ENCODE measurements around the gene TACR1.
"Not testable (repeated sequence)": the region's sequence is repeated elsewhere in the genome, so short reads cannot be mapped to it uniquely, and the experiment has no call there.

The TACR1 gene

DNA sequence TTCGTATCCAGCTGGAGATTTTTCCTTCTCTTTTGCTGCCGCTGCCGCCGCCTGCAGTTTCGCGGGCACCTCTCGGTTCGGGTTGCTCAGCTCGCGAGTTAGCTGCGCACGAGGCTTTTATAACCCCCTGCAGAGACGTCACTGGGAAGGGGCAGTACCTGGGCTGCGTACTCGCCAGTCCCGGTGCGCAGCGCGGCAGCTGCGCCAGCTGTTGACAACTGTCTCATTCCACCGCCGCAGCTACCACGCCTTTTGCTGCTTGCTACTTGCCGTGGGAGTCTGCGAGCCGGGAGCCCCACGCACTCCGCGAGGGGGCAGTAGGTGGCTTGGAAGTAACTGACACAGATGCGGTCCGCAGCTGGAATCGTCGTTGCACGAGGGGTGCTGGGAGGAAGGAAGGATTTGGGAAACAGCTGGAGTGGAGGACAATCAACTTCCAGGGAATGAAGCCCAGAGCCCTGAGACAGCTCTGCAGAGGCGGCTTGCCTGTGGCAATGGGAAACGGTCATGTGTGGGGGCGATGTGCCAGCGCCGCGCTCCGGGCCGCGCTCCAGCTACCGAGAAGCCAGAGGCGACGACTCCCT lies at the start of gene TACR1:
Gene TACR1, minus strand, starts transcription at position 93 of the 584 bp plus-strand sequence. CDS start 586 bp downstream, outside the sequence.
- DNase-seq: peak; percentile 34

DNA sequence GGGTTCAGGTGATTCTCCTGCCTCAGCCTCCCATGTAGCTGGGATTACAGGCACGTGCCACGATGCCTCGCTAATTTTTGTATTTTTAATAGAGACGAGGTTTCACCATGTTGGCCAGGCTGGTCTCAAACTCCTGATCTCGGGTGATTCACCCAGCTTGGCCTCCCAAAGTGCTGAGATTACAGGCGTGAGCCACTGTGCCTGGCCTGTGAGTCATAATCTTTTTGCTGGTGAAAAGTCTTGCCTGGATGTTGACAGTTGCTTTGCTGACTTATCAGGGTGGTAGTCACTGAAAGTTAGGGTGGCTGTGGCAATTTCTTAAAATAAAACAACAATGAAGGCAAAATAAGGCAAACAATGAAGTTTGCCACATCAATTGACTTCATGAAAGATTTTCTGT lies 49.3 kb upstream of the TACR1 start:
- peak; percentile 54 for DNase-seq

DNA sequence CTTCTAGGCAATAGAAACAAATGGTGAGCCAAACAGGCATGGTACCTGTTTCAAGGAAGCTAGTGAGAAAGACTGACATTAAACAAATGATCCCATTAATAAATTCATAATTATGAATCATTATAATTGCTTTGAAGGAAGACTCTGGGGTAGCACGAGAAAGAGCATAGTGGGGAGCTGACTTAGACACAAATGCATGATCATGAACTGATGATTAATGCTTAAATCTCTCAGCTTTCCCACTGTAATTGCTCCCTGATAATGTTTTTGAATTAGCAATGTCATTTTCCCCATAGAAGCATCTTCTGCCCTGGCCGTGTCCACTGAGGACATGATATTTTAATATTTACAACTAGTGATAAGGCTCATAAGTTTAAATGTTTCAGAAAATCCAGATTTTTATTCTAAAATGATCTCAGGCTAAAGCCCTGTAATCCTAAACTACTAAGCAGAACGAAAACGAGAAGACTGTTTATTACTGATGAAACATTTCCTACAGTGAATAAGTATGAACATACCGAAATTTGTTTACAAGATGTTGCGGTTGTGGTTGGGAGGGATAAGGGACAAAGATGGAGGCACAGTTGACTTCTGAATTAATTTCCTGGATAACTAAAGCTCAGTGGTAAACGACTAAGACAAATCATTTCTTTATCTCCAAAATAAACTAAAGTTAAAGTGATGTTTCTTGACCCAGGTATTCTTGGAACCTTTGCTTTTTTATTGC lies 47.3 kb upstream of the TACR1 start:
- no peak for DNase-seq

DNA sequence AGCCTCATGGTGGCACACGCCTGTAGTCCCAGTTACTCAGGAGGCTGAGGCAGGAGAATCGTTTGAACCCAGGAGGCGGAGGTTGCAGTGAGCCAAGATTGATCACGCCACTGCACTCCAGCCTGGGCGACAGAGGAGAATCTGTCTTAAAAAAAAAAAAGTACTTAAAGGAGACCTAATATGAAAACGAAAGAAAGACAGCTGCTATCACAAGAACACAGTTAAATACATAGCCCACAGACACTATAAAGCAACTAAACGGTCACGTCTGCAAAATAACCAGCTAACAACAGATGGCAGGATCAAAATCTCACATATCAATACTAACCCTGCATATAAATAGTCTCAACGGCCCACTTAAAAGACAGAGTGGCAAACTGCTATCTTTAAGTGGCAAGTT lies 43.9 kb upstream of the TACR1 start:
- no peak for DNase-seq

- DNase-seq: peak; percentile 15
These were observed 42.4 kb upstream of the TACR1 start for GRCh38 chr2:75241696-75242095.

DNA sequence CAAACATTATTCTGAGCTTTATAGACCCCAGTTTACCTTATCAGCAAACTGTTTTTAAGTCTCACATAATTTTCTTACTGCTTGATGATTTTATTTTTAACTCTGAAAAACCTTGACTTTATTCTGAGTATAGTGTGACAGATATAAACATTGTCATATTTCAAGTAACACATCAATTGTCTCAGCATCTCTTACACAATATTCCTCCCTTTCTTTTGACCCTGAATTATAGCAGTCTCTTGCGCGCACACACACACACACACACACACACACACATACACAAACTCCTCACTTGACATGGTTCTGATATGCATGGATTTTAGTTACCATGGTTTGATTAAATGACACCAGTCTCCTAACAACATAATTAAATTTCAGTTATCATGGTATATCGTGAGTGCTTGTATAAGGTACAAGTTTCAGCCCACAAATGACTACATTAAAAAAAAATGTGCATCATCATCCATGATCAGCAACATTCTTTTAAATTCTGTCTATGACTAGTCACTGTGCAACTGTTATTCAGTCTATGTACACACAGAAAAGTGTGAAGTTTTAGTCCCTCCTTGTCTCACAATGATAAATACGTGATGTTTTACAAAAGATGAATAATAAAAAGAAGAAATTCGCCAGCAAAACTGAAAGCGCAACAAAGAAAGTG lies 39.5 kb upstream of the TACR1 start:
- peak; percentile 66 for DNase-seq

GRCh38 chr2:75237296-75237695 lies 38.0 kb upstream of the TACR1 start:
- DNase-seq: no peak

GRCh38 chr2:75233965-75234364 lies 34.6 kb upstream of the TACR1 start:
- no peak for DNase-seq

GRCh38 chr2:75226617-75227016 lies 27.3 kb upstream of the TACR1 start:
- no peak for DNase-seq

- no peak for DNase-seq
These were observed 26.8 kb upstream of the TACR1 start for GRCh38 chr2:75226099-75226498.

- DNase-seq: no peak
These were observed 25.3 kb upstream of the TACR1 start for GRCh38 chr2:75224636-75225094.

DNA sequence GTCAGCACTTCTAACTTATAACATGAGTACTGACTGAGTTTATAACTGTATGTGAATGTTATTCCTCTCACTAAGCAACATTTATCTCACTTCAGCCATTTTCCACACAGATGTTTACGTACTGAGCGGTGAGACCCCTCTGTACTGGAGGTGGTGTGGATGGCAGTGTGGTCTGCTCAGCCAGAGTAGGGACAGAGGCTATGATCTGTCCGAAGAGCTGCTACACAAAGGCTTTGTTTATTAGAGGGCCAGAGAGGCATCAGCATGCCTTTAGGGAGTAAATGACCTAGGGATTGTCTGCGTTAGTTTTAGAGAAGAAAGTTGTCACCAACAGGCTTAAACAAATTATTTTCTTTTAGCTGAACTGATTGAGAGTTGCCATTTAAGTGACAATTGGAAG lies 23.2 kb upstream of the TACR1 start:
- DNase-seq: no peak

- peak; percentile 62 for DNase-seq
These were observed 22.5 kb upstream of the TACR1 start for GRCh38 chr2:75221862-75222261.

DNA sequence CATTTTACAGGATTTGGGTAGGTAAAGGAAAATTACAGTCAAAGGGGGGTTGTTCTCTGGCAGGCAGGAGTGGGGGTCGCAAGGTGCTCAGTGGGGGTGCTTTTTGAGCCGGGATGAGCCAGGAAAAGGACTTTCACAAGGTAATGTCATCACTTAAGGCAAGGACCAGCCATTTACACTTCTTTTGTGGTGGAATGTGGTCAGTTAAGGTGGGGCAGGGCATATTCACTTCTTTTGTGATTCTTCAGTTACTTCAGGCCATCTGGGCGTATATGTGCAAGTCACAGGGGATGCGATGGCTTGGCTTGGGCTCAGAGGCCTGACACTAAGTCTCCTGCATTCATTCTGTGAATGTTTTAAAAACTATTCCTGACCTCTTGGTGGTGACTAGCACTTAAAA lies 19.9 kb upstream of the TACR1 start:
- not testable (repeated sequence) for DNase-seq

- no peak for DNase-seq
These were observed 12.0 kb upstream of the TACR1 start for GRCh38 chr2:75211266-75211770.

DNA sequence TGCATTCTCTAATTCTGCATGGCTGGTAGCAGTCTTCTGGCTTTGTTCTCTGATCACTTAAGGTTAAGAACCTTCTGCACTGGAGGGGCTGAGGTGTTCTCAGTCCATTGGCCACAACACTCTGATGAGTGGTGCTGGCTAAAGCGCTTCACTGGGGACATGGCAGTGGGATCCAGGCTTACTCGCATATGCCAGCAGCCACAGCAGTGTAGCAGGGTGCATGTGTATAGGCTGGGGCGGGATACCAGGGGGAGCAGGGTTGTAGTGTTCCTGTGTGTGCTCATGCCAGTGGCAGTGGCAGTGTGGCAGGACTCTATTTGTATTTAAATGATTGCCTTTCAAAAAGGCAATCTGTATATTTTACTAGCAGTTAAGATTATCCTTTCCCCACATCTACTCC lies 11.1 kb upstream of the TACR1 start:
- no peak for DNase-seq

GRCh38 chr2:75208738-75209137 lies 9.4 kb upstream of the TACR1 start:
- no peak for DNase-seq

DNA sequence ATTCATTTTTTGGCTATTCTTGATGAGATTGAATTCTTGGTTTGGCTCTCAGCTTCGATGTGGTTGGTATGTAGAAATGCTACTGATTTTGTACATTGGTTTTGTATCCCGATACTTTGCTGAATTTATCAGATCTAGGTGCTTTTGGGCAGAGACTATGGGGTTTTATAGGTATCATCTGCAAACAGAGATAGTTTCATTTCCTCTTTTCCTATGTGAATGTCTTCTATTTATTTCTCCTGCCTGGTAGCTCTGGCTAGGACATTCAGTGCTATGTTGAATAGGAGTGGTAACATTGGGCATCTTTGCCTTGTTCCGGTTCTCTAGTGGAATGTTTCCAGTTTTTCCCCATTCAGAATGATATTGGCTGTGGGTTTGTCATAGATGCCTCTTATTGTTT lies 5.5 kb upstream of the TACR1 start:
- DNase-seq: no peak

DNA sequence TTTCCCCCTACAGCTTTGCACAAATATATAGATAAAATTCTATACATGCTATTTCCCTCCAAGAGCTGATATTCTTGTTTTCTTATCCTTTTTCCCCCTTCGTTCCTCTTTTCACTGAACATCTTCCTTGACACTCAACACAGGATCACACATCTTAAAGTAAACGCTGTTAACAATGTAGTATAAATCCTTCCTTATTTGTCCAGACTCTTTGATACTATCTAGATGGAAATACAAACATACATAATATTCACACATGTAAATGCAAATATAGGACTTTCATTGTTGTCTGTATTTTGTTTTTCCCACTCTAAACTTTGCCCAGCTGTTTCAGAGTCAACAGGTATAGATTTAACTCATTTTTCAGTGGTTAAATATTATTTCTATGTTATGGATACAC lies 3.0 kb upstream of the TACR1 start:
- no peak for DNase-seq

GRCh38 chr2:75200140-75201096 lies 1.1 kb upstream of the TACR1 start:
- DNase-seq: no peak

- DNase-seq: no peak
These were observed 4.1 kb downstream of the TACR1 start for GRCh38 chr2:75195076-75195691.

- no peak for DNase-seq
These were observed 5.0 kb downstream of the TACR1 start for GRCh38 chr2:75194184-75194868.
